SK-N-MC (cell line): ENCODE results near the gene C16orf95.

Source experiments
- DNase-seq: peaks from one replicate; pipeline ENCODE4 v3.0.0-alpha.2; 2011; ENCODE audit warnings: low read depth, low spot score
- H3K27ac ChIP-seq: fragments of 200-600 bp; sonication (generic); 2 replicates; pipeline ENCODE4 v1.5.1; 2016; ENCODE audit warnings: mixed run types
- H3K36me3 ChIP-seq: fragments of 200-600 bp; sonication (generic); 2 replicates; pipeline ENCODE4 v1.6.1; 2017; ENCODE audit warnings: antibody characterized with exemption, low read length, mixed read lengths; ENCODE audit not compliant: insufficient read depth
- H3K4me3 ChIP-seq: fragments of 200-600 bp; sonication (generic); 2 replicates; pipeline ENCODE4 v1.5.1; 2016
- H3K9ac ChIP-seq: fragments of 200-600 bp; sonication (generic); 2 replicates; pipeline ENCODE4 v1.8.0; 2017; ENCODE audit warnings: mixed run types, mixed read lengths; ENCODE audit not compliant: insufficient read length
- H3K9me3 ChIP-seq: fragments of 200-600 bp; sonication (generic); 2 replicates; pipeline ENCODE4 v1.6.1; 2017; ENCODE audit warnings: low read depth, mild to moderate bottlenecking, antibody characterized with exemption, low read length, moderate library complexity, mixed read lengths
- EZH2 ChIP-seq: fragments of 200-600 bp; sonication (generic); IDR thresholded peaks from one replicate; pipeline ENCODE4 v1.6.1; 2017; ENCODE audit warnings: antibody characterized with exemption
- FOXP2 ChIP-seq: optimal IDR thresholded peaks from 2 replicates; pipeline ENCODE3; 2011; ENCODE audit warnings: mild to moderate bottlenecking, moderate library complexity; ENCODE audit not compliant: insufficient read depth; ENCODE audit errors: extremely low read length, control extremely low read depth
- POLR2AphosphoS5 ChIP-seq: IDR thresholded peaks from 2 replicates; pipeline ENCODE4 v1.6.1; 2012; ENCODE audit warnings: mild to moderate bottlenecking, low read depth, low read length, borderline replicate concordance

C16orf95 gene

GRCh38 chr16:87306516-87306915 is 10.7 kb downstream of the C16orf95 start:
- no peaks in the 10 kb centered on the region for H3K9me3 ChIP-seq
- TF ChIP-seq FOXP2 (no peak), POLR2AphosphoS5 (no peak), EZH2 (no peak)
- no peaks in the 10 kb centered on the region for H3K36me3 ChIP-seq
- DNase-seq = no peak
- H3K27ac ChIP-seq = no peak overlapping the region
- no peak overlapping the region for H3K4me3 ChIP-seq
- H3K9ac ChIP-seq = no peak overlapping the region

GRCh38 chr16:87305505-87306391 is 11.4 kb downstream of the C16orf95 start:
- Histone ChIP-seq H3K9ac (no peak overlapping the region), H3K36me3 (no peaks in the 10 kb centered on the region), H3K4me3 (no peak overlapping the region), H3K9me3 (no peaks in the 10 kb centered on the region), H3K27ac (no peak overlapping the region)
- TF ChIP-seq EZH2 = no peak
- no peak for DNase-seq

GRCh38 chr16:87304951-87305350 is 12.2 kb downstream of the C16orf95 start:
- no peaks in the 10 kb centered on the region for H3K9me3 ChIP-seq
- H3K4me3 ChIP-seq = no peak overlapping the region
- H3K27ac ChIP-seq = no peak overlapping the region
- no peak overlapping the region for H3K9ac ChIP-seq
- no peaks in the 10 kb centered on the region for H3K36me3 ChIP-seq
- TF ChIP-seq FOXP2 (no peak), POLR2AphosphoS5 (no peak), EZH2 (no peak)
- no peak for DNase-seq

GRCh38 chr16:87303962-87304521 is 13.2 kb downstream of the C16orf95 start:
- no peak for DNase-seq
- Histone ChIP-seq H3K36me3 (no peaks in the 10 kb centered on the region), H3K27ac (no peak overlapping the region), H3K4me3 (no peak overlapping the region), H3K9ac (no peak overlapping the region), H3K9me3 (no peaks in the 10 kb centered on the region)
- TF ChIP-seq EZH2 (no peak), FOXP2 (no peak), POLR2AphosphoS5 (no peak)

GRCh38 chr16:87303431-87303930 is 13.7 kb downstream of the C16orf95 start:
- H3K9ac ChIP-seq = no peak overlapping the region
- DNase-seq = no peak
- no peak for TF ChIP-seq POLR2AphosphoS5
- TF ChIP-seq FOXP2 = no peak
- TF ChIP-seq EZH2 = no peak
- no peak overlapping the region for H3K4me3 ChIP-seq
- no peaks in the 10 kb centered on the region for H3K36me3 ChIP-seq
- H3K9me3 ChIP-seq = no peaks in the 10 kb centered on the region
- no peak overlapping the region for H3K27ac ChIP-seq

GRCh38 chr16:87298857-87299465 is 18.2 kb downstream of the C16orf95 start:
- H3K9ac ChIP-seq = no peak overlapping the region
- H3K4me3 ChIP-seq = no peak overlapping the region
- DNase-seq = no peak
- H3K27ac ChIP-seq = no peak overlapping the region
- TF ChIP-seq FOXP2 (no peak), EZH2 (no peak), POLR2AphosphoS5 (no peak)
- no peaks in the 10 kb centered on the region for H3K36me3 ChIP-seq
- no peaks in the 10 kb centered on the region for H3K9me3 ChIP-seq

- no peak overlapping the region for H3K4me3 ChIP-seq
- H3K9me3 ChIP-seq = no peaks in the 10 kb centered on the region
- no peak overlapping the region for H3K9ac ChIP-seq
- no peak for DNase-seq
- no peak for TF ChIP-seq EZH2
- no peak for TF ChIP-seq POLR2AphosphoS5
- TF ChIP-seq FOXP2 = no peak
- no peaks in the 10 kb centered on the region for H3K36me3 ChIP-seq
- H3K27ac ChIP-seq = no peak overlapping the region
These were observed 19.1 kb downstream of the C16orf95 start for GRCh38 chr16:87297918-87298631.

- TF ChIP-seq EZH2 = no peak
- TF ChIP-seq FOXP2 = no peak
- no peak for TF ChIP-seq POLR2AphosphoS5
- no peak for DNase-seq
- Histone ChIP-seq H3K9me3 (no peaks in the 10 kb centered on the region), H3K4me3 (no peak overlapping the region), H3K9ac (no peak overlapping the region), H3K27ac (no peak overlapping the region), H3K36me3 (no peaks in the 10 kb centered on the region)
These were observed 19.8 kb downstream of the C16orf95 start for GRCh38 chr16:87297407-87297806.
